GM12878 (cell line): ENCODE data around the gene ARRB2. TPM values are rescaled to one million over a fixed set of nuclear protein-coding genes. Genes with fewer than 3 reads are reported as not detected.
A peak's percentile ranks its signal among the peaks of the same experiment; 100 is the strongest.

Experiments used
- ATAC-seq: fragments of 200-7000 bp; cut with Tn5 transposase; 3 replicates; pipeline ENCODE4 v1.9.1; 2020; ENCODE audit warnings: mild to moderate bottlenecking, moderate library complexity
- BruUV-seq: library from RNA; stranded (reverse); fragments of 400-500 nt; replicated peaks from 2 replicates; lab custom pipeline; 2021; lab: Mats Ljungman, UMichigan
- CTCF ChIA-PET: fragments of 300-600 bp; sonication (Branson Sonifier 250); formaldehyde crosslinking; extraction: SDS; loops from one replicate; lab custom pipeline; 2021; ENCODE audit warnings: inconsistent platforms; lab: Yijun Ruan, JAX
- POLR2A ChIA-PET: fragments of 350-600 bp; formaldehyde crosslinking; extraction: SDS; loops from one replicate; lab custom pipeline; 2021; ENCODE audit warnings: inconsistent platforms; lab: Charles Lee
- RAD21 ChIA-PET: fragments of 300-600 bp; sonication (Branson Sonifier 250); formaldehyde crosslinking; loops from one replicate; lab custom pipeline; 2023; ENCODE audit warnings: antibody characterized with exemption; ENCODE audit not compliant: unreplicated experiment; lab: Charles Lee
- SMC1A ChIA-PET: fragments of 300-600 bp; sonication (Branson Sonifier 250); formaldehyde crosslinking; loops from one replicate; lab custom pipeline; 2023; ENCODE audit not compliant: unreplicated experiment, uncharacterized antibody; lab: Charles Lee
- DNase-seq: peaks from one replicate; pipeline ENCODE4 v3.0.0-alpha.2; 2011; ENCODE audit warnings: low read depth, low spot score
- FAIRE-seq: peaks from 3 replicates; lab custom pipeline; 2011; peaks lifted over from hg19 to GRCh38; lab: Jason Lieb, UNC
- H2AFZ ChIP-seq: 2 replicates; pipeline ENCODE4 v1.6.0; 2011; ENCODE audit warnings: low read depth, low read length, control low read depth; ENCODE audit not compliant: control insufficient read depth
- H3K27ac ChIP-seq: 2 replicates; pipeline ENCODE4 v1.5.1; 2011; ENCODE audit warnings: control low read depth; ENCODE audit not compliant: control insufficient read depth, insufficient read depth
- H3K27me3 ChIP-seq, 2 experiments: replicated peaks in 1 of 2; 2 replicates each; pipeline versions ENCODE4 v1.6.0 to v1.6.1; 2011; ENCODE audit warnings: low read length in 1 of 2; ENCODE audit not compliant: control insufficient read depth in 2 of 2, insufficient read depth in 2 of 2
- H3K36me3 ChIP-seq, 2 experiments: 2 replicates each; pipeline ENCODE4 v1.5.1; 2011; ENCODE audit warnings: low read length in 1 of 2; ENCODE audit not compliant: control insufficient read depth in 2 of 2, insufficient read depth in 2 of 2
- H3K4me1 ChIP-seq: 2 replicates; pipeline ENCODE4 v1.6.1; 2011; ENCODE audit warnings: mild to moderate bottlenecking, low read length, moderate library complexity, mixed read lengths; ENCODE audit not compliant: control insufficient read depth, insufficient read depth
- H3K4me2 ChIP-seq: 2 replicates; pipeline ENCODE4 v1.6.0; 2011; ENCODE audit warnings: control low read depth; ENCODE audit not compliant: control insufficient read depth, insufficient read depth
- H3K4me3 ChIP-seq: fragments of 200-600 bp; sonication (generic); 2 replicates; pipeline ENCODE4 v1.5.1; 2016
- H3K79me2 ChIP-seq: 2 replicates; pipeline ENCODE4 v1.6.0; 2011; ENCODE audit warnings: low read length; ENCODE audit not compliant: control insufficient read depth, insufficient read depth
- H3K9ac ChIP-seq: 2 replicates; pipeline ENCODE4 v1.8.0; 2011; ENCODE audit warnings: low read length, control low read depth, mixed read lengths; ENCODE audit not compliant: control insufficient read depth, insufficient read depth
- H3K9me3 ChIP-seq: replicated peaks from 3 replicates; pipeline ENCODE4 v1.5.1; 2011; ENCODE audit warnings: mild to moderate bottlenecking, low read length; ENCODE audit not compliant: control insufficient read depth, insufficient read depth
- H4K20me1 ChIP-seq: 2 replicates; pipeline ENCODE4 v1.6.0; 2011; ENCODE audit not compliant: control insufficient read depth, insufficient read depth
- BMI1 ChIP-seq: fragments of 450-650 bp; IDR thresholded peaks from 2 replicates; pipeline ENCODE4 v1.6.1; 2016; ENCODE audit warnings: mild to moderate bottlenecking, moderate library complexity, borderline replicate concordance
- CBX5 ChIP-seq: sonication (generic); IDR thresholded peaks from 2 replicates; pipeline ENCODE4 v1.6.1; 2016; ENCODE audit warnings: low read depth, moderate library complexity, mild to moderate bottlenecking, inconsistent platforms
- CHD2 ChIP-seq: IDR thresholded peaks from 2 replicates; pipeline ENCODE4 v1.6.1; 2011; ENCODE audit warnings: low read depth, low read length, improper control_type of control experiment, borderline replicate concordance
- EED ChIP-seq: sonication (generic); IDR thresholded peaks from 2 replicates; pipeline ENCODE4 v1.6.1; 2016; ENCODE audit warnings: antibody characterized with exemption, low read depth
- RFX5 ChIP-seq: IDR thresholded peaks from 2 replicates; pipeline ENCODE4 v1.6.1; 2011; ENCODE audit warnings: low read depth, low read length, improper control_type of control experiment
- SIN3A ChIP-seq: IDR thresholded peaks from 2 replicates; pipeline ENCODE4 v1.6.1; 2012; ENCODE audit warnings: low read depth, low read length, improper control_type of control experiment
- WGBS: methylation state at CpG from one replicate; pipeline ENCODE4 v1.1.6; 2016; ENCODE audit warnings: low lambda C conversion rate; ENCODE audit not compliant: insufficient replicate concordance, insufficient coverage; ENCODE audit errors: missing lambda C conversion rate; 5-methylcytosine and 5-hydroxymethylcytosine counted together
- in situ Hi-C: fragments of 300-500 bp; cut with MboI; formaldehyde crosslinking; loops from 9 replicates; pipeline ENCODE4 v1.14.3; 2018; ENCODE audit warnings: mixed read lengths
- intact Hi-C: fragments of 100-400 bp; cut with micrococcal nuclease; formaldehyde crosslinking; loops from one replicate; pipeline ENCODE4 v1.14.2; 2022; ENCODE audit not compliant: unreplicated experiment
- polyA plus RNA-seq, 11 experiments: library from polyadenylated mRNA; depleted of rRNA in 4 of 11; unstranded in 6 of 11; stranded (reverse) in 5 of 11; fragments of >200 nt; fragmentation: Nextera tagmentation in 4 of 11; fragmentation: Illumina TruSeq in 1 of 11; extraction: Ambion mirVana in 4 of 11; extraction: Trizol in 1 of 11; gene quantifications; 1 replicate in 1 of 11; 2 replicates in 10 of 11; pipeline versions ENCODE4 v1.2.1 to v1.2.3, GENCODE V29; 2011 to 2016; ENCODE audit warnings: inconsistent platforms in 2 of 11, missing spikeins in 2 of 11, low read depth in 1 of 11
- total RNA-seq, 4 experiments: library from RNA; depleted of rRNA in 3 of 4; stranded (reverse); fragments of >200 nt in 3 of 4; fragmentation: Illumina TruSeq in 1 of 4; extraction: Trizol in 1 of 4; gene quantifications; 2 replicates each; pipeline versions ENCODE4 v1.2.1 to v1.2.3, GENCODE V29; 2013 to 2021
- TF ChIP-seq, protein P1 (sequence below): IDR thresholded peaks from 2 replicates; pipeline ENCODE4 v1.6.1; 2011; ENCODE audit warnings: mild to moderate bottlenecking, low read depth, low read length, moderate library complexity; ENCODE audit not compliant: insufficient replicate concordance

Gene ARRB2
- total and polyA plus RNA-seq, 10 of the 15 experiments (the other 5 are each of a cell fraction or from before 2014, with no cell fraction given), result 6.5 to 75.2 (median 43.1) TPM

GRCh38 chr17:4739122-4740024, 28.9 kb downstream of the ARRB2 start, which contains the start of the genes CXCL16 and ZMYND15 (continued):
- TF ChIP-seq CBX5 (no peak), BMI1 (no peak), EED (no peak)
- TF ChIP-seq, protein P1, sequence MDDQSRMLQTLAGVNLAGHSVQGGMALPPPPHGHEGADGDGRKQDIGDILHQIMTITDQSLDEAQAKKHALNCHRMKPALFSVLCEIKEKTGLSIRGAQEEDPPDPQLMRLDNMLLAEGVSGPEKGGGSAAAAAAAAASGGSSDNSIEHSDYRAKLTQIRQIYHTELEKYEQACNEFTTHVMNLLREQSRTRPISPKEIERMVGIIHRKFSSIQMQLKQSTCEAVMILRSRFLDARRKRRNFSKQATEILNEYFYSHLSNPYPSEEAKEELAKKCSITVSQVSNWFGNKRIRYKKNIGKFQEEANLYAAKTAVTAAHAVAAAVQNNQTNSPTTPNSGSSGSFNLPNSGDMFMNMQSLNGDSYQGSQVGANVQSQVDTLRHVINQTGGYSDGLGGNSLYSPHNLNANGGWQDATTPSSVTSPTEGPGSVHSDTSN, result no peak

DNA sequence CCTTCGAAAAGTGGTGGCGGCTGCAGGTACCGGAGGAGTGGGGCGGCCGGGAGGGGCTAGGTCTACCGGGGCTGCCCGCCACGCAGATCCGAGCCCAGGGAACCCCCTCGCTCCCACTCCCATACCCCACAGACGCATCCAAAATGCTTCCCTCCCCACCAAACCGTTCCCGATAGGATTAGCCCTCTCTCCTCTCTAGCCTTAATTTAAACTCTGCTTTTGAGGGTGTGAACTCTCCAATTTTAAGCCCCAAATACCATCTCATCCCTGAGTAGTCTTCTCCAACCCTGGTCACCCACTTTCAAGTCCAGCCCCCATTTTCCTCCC, 29.6 kb downstream of the ARRB2 start:
- Histone ChIP-seq H3K36me3 (no peaks in the 10 kb centered on the region), H3K4me2 (peak overlapping the region; percentile 95), H2AFZ (peak overlapping the region; percentile 62; the same call in 1 of the 2 replicates), H3K4me3 (peak overlapping the region; percentile 72), H3K4me1 (peaks cover 3% of the 10 kb centered on the region; the same call in 1 of the 2 replicates), H3K27ac (no peak overlapping the region), H4K20me1 (no peaks in the 10 kb centered on the region), H3K79me2 (no peaks in the 10 kb centered on the region), H3K27me3 (peaks cover 10 to 15% of the 10 kb centered on the region in 2 experiments), H3K9me3 (no peaks in the 10 kb centered on the region), H3K9ac (no peak overlapping the region; the same call in 1 of the 2 replicates)
- ChIA-PET RAD21 (no interaction called here), POLR2A (no interaction called here), SMC1A (no interaction called here), CTCF (no interaction called here)
- intact Hi-C loops (no loop called here), in situ Hi-C loops (no loop called here)
- ATAC-seq (no peak), FAIRE-seq (no peak), DNase-seq (no peak)
- TF ChIP-seq CHD2 (no peak), RFX5 (no peak), SIN3A (no peak)
- BruUV-seq, result no TSS peak
- 2% methylated on average over 10 of the region's 13 CpGs for WGBS
